H1 (cell line): Measurements from ENCODE around the gene VMO1. TPM values are rescaled to one million over a fixed set of nuclear protein-coding genes. Genes with fewer than 3 reads are reported as not detected.

Experiments
- CTCF ChIA-PET: fragments of 300-600 bp; sonication (Branson Sonifier 250); formaldehyde crosslinking; loops from one replicate; lab custom pipeline; 2021; ENCODE audit not compliant: partially characterized antibody; lab: Charles Lee
- POLR2A ChIA-PET: fragments of 300-600 bp; sonication (Branson Sonifier 250); formaldehyde crosslinking; loops from one replicate; lab custom pipeline; 2021; ENCODE audit warnings: inconsistent platforms; ENCODE audit not compliant: partially characterized antibody; lab: Charles Lee
- DNase-seq, 2 experiments: peaks; one replicate each; pipeline versions ENCODE4 v3.0.0 to v3.0.0-alpha.2; 2010 to 2022; ENCODE audit warnings: low spot score in 2 of 2, low read depth in 1 of 2, mixed read lengths in 1 of 2
- FAIRE-seq: peaks from 2 replicates; lab custom pipeline; 2011; peaks lifted over from hg19 to GRCh38; lab: Jason Lieb, UNC
- H2AFZ ChIP-seq: 2 replicates; pipeline ENCODE4 v1.8.1; 2012; ENCODE audit warnings: low read length, inconsistent platforms
- H2AK5ac ChIP-seq: 2 replicates; pipeline ENCODE4 v1.6.1; 2013; ENCODE audit warnings: low read depth, low read length
- H2BK120ac ChIP-seq: replicated peaks from 2 replicates; pipeline ENCODE3; 2013; ENCODE audit warnings: low read depth, low read length, inconsistent platforms
- H2BK12ac ChIP-seq: 2 replicates; pipeline ENCODE4 v1.6.1; 2013; ENCODE audit warnings: low read depth, low read length
- H2BK15ac ChIP-seq: 2 replicates; pipeline ENCODE4 v1.6.1; 2013; ENCODE audit warnings: low read length
- H2BK20ac ChIP-seq: 2 replicates; pipeline ENCODE4 v1.6.1; 2013; ENCODE audit warnings: low read length
- H2BK5ac ChIP-seq: 2 replicates; pipeline ENCODE4 v1.6.1; 2013; ENCODE audit warnings: low read depth, low read length
- H3K14ac ChIP-seq: 2 replicates; pipeline ENCODE4 v1.6.1; 2013; ENCODE audit warnings: inconsistent platforms; ENCODE audit not compliant: insufficient read length
- H3K18ac ChIP-seq: 2 replicates; pipeline ENCODE4 v1.6.1; 2013; ENCODE audit warnings: low read length; ENCODE audit errors: extremely low read depth
- H3K23ac ChIP-seq: 2 replicates; pipeline ENCODE4 v1.6.1; 2013; ENCODE audit warnings: inconsistent platforms; ENCODE audit not compliant: insufficient read length
- H3K23me2 ChIP-seq: 2 replicates; pipeline ENCODE4 v1.6.1; 2013; ENCODE audit warnings: low read depth, low read length
- H3K27ac ChIP-seq: 2 replicates; pipeline ENCODE4 v1.6.1; 2011; ENCODE audit warnings: low read depth, low read length, inconsistent platforms
- H3K27me3 ChIP-seq, 4 experiments: replicated peaks in 1 of 4; 1 replicate in 1 of 4; 2 replicates in 3 of 4; pipeline versions ENCODE4 v1.6.1 to v1.8.1; 2011 to 2013; ENCODE audit warnings: low read length in 3 of 4, mild to moderate bottlenecking in 3 of 4, inconsistent platforms in 2 of 4, mixed read lengths in 2 of 4, moderate library complexity in 1 of 4; ENCODE audit not compliant: control insufficient read depth in 3 of 4, insufficient read depth in 3 of 4; ENCODE audit errors: extremely low read depth in 1 of 4
- H3K36me3 ChIP-seq, 4 experiments: 2 replicates each; pipeline versions ENCODE4 v1.6.1 to v1.8.1; 2011 to 2013; ENCODE audit warnings: mild to moderate bottlenecking in 4 of 4, low read length in 3 of 4, moderate library complexity in 2 of 4, control low read depth in 1 of 4, inconsistent platforms in 1 of 4; ENCODE audit not compliant: insufficient read depth in 4 of 4, control insufficient read depth in 2 of 4
- H3K4ac ChIP-seq: replicated peaks from 2 replicates; pipeline ENCODE3; 2013; ENCODE audit warnings: low read length, low read depth, mixed read lengths, inconsistent platforms; ENCODE audit not compliant: insufficient read length
- H3K4me1 ChIP-seq, 4 experiments: replicated peaks in 1 of 4; 1 replicate in 1 of 4; 2 replicates in 3 of 4; pipeline versions ENCODE4 v1.6.1 to v1.8.1; 2011 to 2013; ENCODE audit warnings: low read length in 3 of 4, inconsistent platforms in 2 of 4, mixed read lengths in 1 of 4; ENCODE audit not compliant: insufficient read depth in 4 of 4, control insufficient read depth in 3 of 4
- H3K4me2 ChIP-seq, 2 experiments: 2 replicates each; pipeline versions ENCODE4 v1.6.1 to v1.8.1; 2011 to 2013; ENCODE audit warnings: low read depth in 2 of 2, low read length in 2 of 2, control low read depth in 1 of 2, inconsistent platforms in 1 of 2, mild to moderate bottlenecking in 1 of 2; ENCODE audit not compliant: insufficient read depth in 1 of 2
- H3K4me3 ChIP-seq, 4 experiments: fragments of 200-600, 300-600 bp in 1 of 4; sonication (generic), shearing (Covaris generic), sonication (Bioruptor Twin) in 1 of 4; 2 replicates each; pipeline versions ENCODE4 v1.5.1 to v1.8.1; 2011 to 2016; ENCODE audit warnings: low read length in 4 of 4, low read depth in 3 of 4, control low read depth in 2 of 4, inconsistent platforms in 2 of 4, mild to moderate bottlenecking in 2 of 4, mixed read lengths in 1 of 4, moderate library complexity in 1 of 4; ENCODE audit not compliant: insufficient read depth in 2 of 4; ENCODE audit errors: extremely low read depth in 1 of 4
- H3K56ac ChIP-seq: replicated peaks from 2 replicates; pipeline ENCODE3; 2013; ENCODE audit warnings: low read depth, mild to moderate bottlenecking, mixed read lengths, low read length, inconsistent platforms; ENCODE audit not compliant: insufficient read length
- H3K79me1 ChIP-seq: 2 replicates; pipeline ENCODE4 v1.6.1; 2013; ENCODE audit warnings: low read depth, low read length, control low read depth
- H3K79me2 ChIP-seq, 2 experiments: 2 replicates each; pipeline versions ENCODE4 v1.6.1 to v1.8.1; 2012 to 2013; ENCODE audit warnings: low read length in 2 of 2, mild to moderate bottlenecking in 2 of 2, inconsistent platforms in 1 of 2; ENCODE audit not compliant: insufficient read depth in 2 of 2, control insufficient read depth in 1 of 2
- H3K9ac ChIP-seq, 4 experiments: replicated peaks in 1 of 4; 1 replicate in 1 of 4; 2 replicates in 3 of 4; pipeline versions ENCODE4 v1.6.1 to v1.8.1; 2011 to 2013; ENCODE audit warnings: low read depth in 3 of 4, low read length in 3 of 4, control low read depth in 2 of 4, mild to moderate bottlenecking in 2 of 4, moderate library complexity in 2 of 4, inconsistent platforms in 1 of 4; ENCODE audit errors: extremely low read depth in 1 of 4
- H3K9me3 ChIP-seq, 2 experiments: 2 replicates each; pipeline versions ENCODE4 v1.6.1 to v1.8.1; 2012 to 2013; ENCODE audit warnings: mild to moderate bottlenecking in 2 of 2, moderate library complexity in 2 of 2, control low read depth in 1 of 2, inconsistent platforms in 1 of 2, low read depth in 1 of 2, low read length in 1 of 2, mixed read lengths in 1 of 2; ENCODE audit not compliant: insufficient read depth in 2 of 2
- H4K20me1 ChIP-seq, 2 experiments: replicated peaks in 1 of 2; 2 replicates each; pipeline versions ENCODE3 to v1.8.1; 2011 to 2013; ENCODE audit warnings: inconsistent platforms in 2 of 2, low read length in 2 of 2, mild to moderate bottlenecking in 1 of 2; ENCODE audit not compliant: insufficient read depth in 2 of 2, control insufficient read depth in 1 of 2
- H4K5ac ChIP-seq: 2 replicates; pipeline ENCODE4 v1.6.1; 2013; ENCODE audit warnings: low read length, low read depth, mixed read lengths, inconsistent platforms; ENCODE audit not compliant: insufficient read length
- H4K8ac ChIP-seq: 2 replicates; pipeline ENCODE4 v1.8.0; 2013; ENCODE audit warnings: mild to moderate bottlenecking, moderate library complexity, low read length, inconsistent platforms; ENCODE audit not compliant: insufficient read depth; ENCODE audit errors: extremely low read depth
- H4K91ac ChIP-seq: replicated peaks from 2 replicates; pipeline ENCODE3; 2013; ENCODE audit warnings: low read length, mixed read lengths, inconsistent platforms; ENCODE audit not compliant: insufficient read length
- ATF2 ChIP-seq: IDR thresholded peaks from 2 replicates; pipeline ENCODE4 v1.6.1; 2012; ENCODE audit warnings: low read length, inconsistent platforms
- E2F6 ChIP-seq: IDR thresholded peaks from 2 replicates; pipeline ENCODE4 v1.6.1; 2012; ENCODE audit warnings: inconsistent platforms
- EGR1 ChIP-seq: IDR thresholded peaks from 2 replicates; pipeline ENCODE4 v1.6.1; 2011; ENCODE audit warnings: low read depth, low read length, borderline replicate concordance
- GTF2F1 ChIP-seq: IDR thresholded peaks from 2 replicates; pipeline ENCODE4 v1.6.1; 2012; ENCODE audit warnings: low read depth, low read length, improper control_type of control experiment, borderline replicate concordance
- HDAC6 ChIP-seq: IDR thresholded peaks from one replicate; pipeline ENCODE4 v1.7.1; 2012; ENCODE audit warnings: low read depth, mild to moderate bottlenecking, inconsistent platforms, low read length, moderate library complexity
- KDM1A ChIP-seq: fragments of 200-600, 300-600 bp; sonication (generic); IDR thresholded peaks from 2 replicates; pipeline ENCODE4 v1.7.1; 2016; ENCODE audit warnings: mild to moderate bottlenecking, low read length, borderline replicate concordance
- NANOG ChIP-seq: IDR thresholded peaks from 2 replicates; pipeline ENCODE4 v1.6.1; 2011; ENCODE audit warnings: low read length, low read depth, mild to moderate bottlenecking, inconsistent platforms; ENCODE audit not compliant: insufficient read depth, poor library complexity, severe bottlenecking
- NRF1 ChIP-seq: IDR thresholded peaks from 2 replicates; pipeline ENCODE4 v1.6.1; 2011; ENCODE audit warnings: mild to moderate bottlenecking, low read depth, low read length, improper control_type of control experiment
- SIN3A ChIP-seq, 2 experiments: IDR thresholded peaks in 1 of 2; conservative IDR thresholded peaks in 1 of 2; 2 replicates each; pipeline ENCODE4 v1.6.1; 2011 to 2012; ENCODE audit warnings: low read length in 2 of 2, improper control_type of control experiment in 1 of 2, low read depth in 1 of 2, mild to moderate bottlenecking in 1 of 2
- SP2 ChIP-seq: IDR thresholded peaks from 2 replicates; pipeline ENCODE4 v1.6.1; 2012; ENCODE audit warnings: mild to moderate bottlenecking, low read length, inconsistent platforms
- TEAD4 ChIP-seq: IDR thresholded peaks from 2 replicates; pipeline ENCODE4 v1.6.1; 2012; ENCODE audit warnings: low read depth, low read length, inconsistent platforms, mixed read lengths
- WGBS, 2 experiments: shearing (Covaris generic) in 1 of 2; methylation state at CpG; one replicate each; pipeline versions ENCODE4 v1.1.6 to v1.1.7; 2013 to 2015; ENCODE audit warnings: low lambda C conversion rate in 2 of 2, mixed read lengths in 2 of 2, inconsistent platforms in 1 of 2, low coverage in 1 of 2, missing lambda C conversion rate in 1 of 2; ENCODE audit not compliant: insufficient replicate concordance in 2 of 2, insufficient coverage in 1 of 2, insufficient read length in 1 of 2; ENCODE audit errors: extremely low coverage in 1 of 2, missing lambda C conversion rate in 1 of 2; 5-methylcytosine and 5-hydroxymethylcytosine counted together
- polyA plus RNA-seq, 7 experiments: library from polyadenylated mRNA; depleted of rRNA in 3 of 7; stranded (reverse) in 5 of 7; unstranded in 2 of 7; fragments of >200 nt in 5 of 7; fragments of 200-250 nt in 2 of 7; gene quantifications; 1 replicate in 5 of 7; 2 replicates in 1 of 7; 4 replicates in 1 of 7; pipeline versions ENCODE4 v1.2.1 to v1.2.3, GENCODE V29; 2011 to 2013; ENCODE audit warnings: missing spikeins in 2 of 7, mixed read lengths in 2 of 7
- total RNA-seq: library from RNA; stranded (reverse); fragmentation: NEBNext Ultra II Directional; extraction: Animal tissue kit (Norgen Biotek cat#: 25700); gene quantifications from 2 replicates; pipeline ENCODE4 v1.2.1, GENCODE V29; 2021

VMO1 gene
- total and polyA plus RNA-seq, 2 of the 8 experiments (the other 6 are each of a cell fraction or from before 2014, with no cell fraction given) = 0.30 TPM; not detected in 1

GRCh38 chr17:4742133-4742532 is 44.0 kb downstream of the VMO1 start:
- ChIA-PET CTCF (interaction anchor here (0.7 to 1.3 kb wide), 6 partner anchors 9 to 149 kb away, joined by 3 to 5 read pairs (median 3); partner anchors contain the start of gene PSMB6), POLR2A (no interaction called here)
- peaks cover 0 to 12% (median 7%) of the 10 kb centered on the region in 4 experiments; a peak in 5 of 7 replicates for H3K4me1 ChIP-seq
- no peak for FAIRE-seq
- no peaks in the 10 kb centered on the region for H4K20me1 ChIP-seq
- H3K27ac ChIP-seq = no peak overlapping the region
- H3K9me3 ChIP-seq = no peaks in the 10 kb centered on the region; a peak in 1 of 4 replicates
- no peak overlapping the region for H3K4me2 ChIP-seq
- 83% methylated on average over 9 of the region's 9 CpGs; no CpG with 5 or more reads in 1 of the 2 experiments for WGBS, 2 experiments
- H2BK5ac ChIP-seq = no peak overlapping the region
- H2AK5ac ChIP-seq = no peak overlapping the region
- no peak overlapping the region for H2BK20ac ChIP-seq
- H3K18ac ChIP-seq = no peak overlapping the region
- H3K23me2 ChIP-seq = peaks cover 21% of the 10 kb centered on the region; the same call in 1 of the 2 replicates
- no peak overlapping the region for H3K23ac ChIP-seq
- no peak overlapping the region for H4K8ac ChIP-seq
- H3K14ac ChIP-seq = no peak overlapping the region
- H3K27me3 ChIP-seq = peaks cover 29 to 61% (median 47%) of the 10 kb centered on the region in 4 experiments
- DNase-seq = no peak
- no peak overlapping the region for H4K91ac ChIP-seq
- H3K56ac ChIP-seq = no peak overlapping the region
- H3K79me2 ChIP-seq = no peaks in the 10 kb centered on the region
- H3K36me3 ChIP-seq = no peaks in the 10 kb centered on the region; a peak in 1 of 8 replicates
- H3K79me1 ChIP-seq = no peaks in the 10 kb centered on the region
- H3K4ac ChIP-seq = no peak overlapping the region
- H4K5ac ChIP-seq = no peak overlapping the region
- no peak overlapping the region for H3K9ac ChIP-seq
- H2BK15ac ChIP-seq = no peak overlapping the region
- H2BK12ac ChIP-seq = no peak overlapping the region
- H2AFZ ChIP-seq = no peak overlapping the region
- no peak overlapping the region for H3K4me3 ChIP-seq
- no peak overlapping the region for H2BK120ac ChIP-seq
- TF ChIP-seq SIN3A (conservative IDR thresholded peaks at IDR 0.05 in 1 of 2, IDR thresholded peaks at IDR 0.05 in 1 of 2; ENCODE audit: low read depth in 1 of 2, low read length in 2 of 2) (no peak), E2F6 (no peak), ATF2 (no peak), EGR1 (no peak), NANOG (no peak), GTF2F1 (no peak), HDAC6 (no peak), SP2 (no peak), NRF1 (no peak), TEAD4 (no peak), KDM1A (no peak)
